ENCODE data around the gene DAZAP1. TPM values are rescaled to one million over a fixed set of nuclear protein-coding genes. Genes with fewer than 3 reads are reported as not detected.
"Not testable (repeated sequence)": the region's sequence is repeated elsewhere in the genome, so short reads cannot be mapped to it uniquely, and the experiment has no call there.

DAZAP1 gene
- total RNA-seq, 1 donor from 2014 or later, result 70.3 TPM

- DNase-seq (ENCODE audit: low read depth in 2 of 2), result peak in 1 of 2 donors; percentile 43
Observed at GRCh38 chr19:1410136-1410786, 2.9 kb downstream of the DAZAP1 start.

- no peak for DNase-seq (ENCODE audit: low read depth in 2 of 2)
Observed at GRCh38 chr19:1410789-1411188, 3.4 kb downstream of the DAZAP1 start.

GRCh38 chr19:1411255-1412191 is 4.1 kb downstream of the DAZAP1 start:
- DNase-seq (ENCODE audit: low read depth in 2 of 2), result no peak

GRCh38 chr19:1412323-1412923 is 5.0 kb downstream of the DAZAP1 start:
- DNase-seq (ENCODE audit: low read depth in 2 of 2), result no peak

GRCh38 chr19:1412995-1413800 is 5.8 kb downstream of the DAZAP1 start:
- DNase-seq (ENCODE audit: low read depth in 2 of 2), result no peak

- DNase-seq (ENCODE audit: low read depth in 2 of 2), result peak in 1 of 2 donors; percentile 39
Observed at GRCh38 chr19:1416014-1416841, 8.8 kb downstream of the DAZAP1 start.

- DNase-seq (ENCODE audit: low read depth in 2 of 2), result no peak
Observed at GRCh38 chr19:1417145-1417544, 9.8 kb downstream of the DAZAP1 start.

GRCh38 chr19:1417681-1418495 is 10.5 kb downstream of the DAZAP1 start:
- no peak for DNase-seq (ENCODE audit: low read depth in 2 of 2)

- no peak for DNase-seq (ENCODE audit: low read depth in 2 of 2)
Observed at GRCh38 chr19:1418496-1418775, 11.1 kb downstream of the DAZAP1 start.

GRCh38 chr19:1418951-1419738 is 11.8 kb downstream of the DAZAP1 start:
- no peak for DNase-seq (ENCODE audit: low read depth in 2 of 2)

GRCh38 chr19:1420085-1420484 is 12.7 kb downstream of the DAZAP1 start:
- not testable (repeated sequence) for DNase-seq (ENCODE audit: low read depth in 2 of 2)

- no peak for DNase-seq (ENCODE audit: low read depth in 2 of 2)
Observed at GRCh38 chr19:1420590-1420989, 13.2 kb downstream of the DAZAP1 start.

GRCh38 chr19:1421218-1421957 is 14.0 kb downstream of the DAZAP1 start:
- no peak for DNase-seq (ENCODE audit: low read depth in 2 of 2)

GRCh38 chr19:1421958-1422305 is 14.5 kb downstream of the DAZAP1 start:
- DNase-seq (ENCODE audit: low read depth in 2 of 2), result no peak

- peak; percentile 24 to 78 for DNase-seq (ENCODE audit: low read depth in 2 of 2)
Observed at GRCh38 chr19:1422360-1422759, 15.0 kb downstream of the DAZAP1 start.

- DNase-seq (ENCODE audit: low read depth in 2 of 2), result no peak
Observed at GRCh38 chr19:1422943-1423342, 15.6 kb downstream of the DAZAP1 start.

- no peak for DNase-seq (ENCODE audit: low read depth in 2 of 2)
Observed at GRCh38 chr19:1423436-1424191, 16.2 kb downstream of the DAZAP1 start.

All from dermis microvascular lymphatic vessel endothelial cell (primary cell).